DND-41 (cell line): ENCODE results near the gene GFRAL.

Source experiments
- ATAC-seq: fragments of 200-7000 bp; cut with Tn5 transposase; 3 replicates; pipeline ENCODE4 v1.9.1; 2021; ENCODE audit warnings: low read depth; ENCODE audit not compliant: insufficient read depth
- DNase-seq: peaks from one replicate; pipeline ENCODE4 v3.0.0-alpha.2; 2020
- H2AFZ ChIP-seq: 2 replicates; pipeline ENCODE4 v1.6.0; 2012; ENCODE audit warnings: low read depth, low read length
- H3K27ac ChIP-seq: 2 replicates; pipeline ENCODE4 v1.5.1; 2012; ENCODE audit warnings: low read length, inconsistent platforms
- H3K27me3 ChIP-seq: fragments of 200-600 bp; sonication (generic); 2 replicates; pipeline ENCODE4 v1.6.0; 2012; ENCODE audit warnings: low read length, mild to moderate bottlenecking, inconsistent platforms; ENCODE audit not compliant: insufficient read depth, poor library complexity
- H3K36me3 ChIP-seq: 2 replicates; pipeline ENCODE4 v1.5.1; 2012; ENCODE audit warnings: low read length, inconsistent platforms; ENCODE audit not compliant: insufficient read depth
- H3K4me1 ChIP-seq: 2 replicates; pipeline ENCODE4 v1.5.1; 2012; ENCODE audit warnings: mild to moderate bottlenecking, low read length; ENCODE audit not compliant: insufficient read depth
- H3K4me2 ChIP-seq: 2 replicates; pipeline ENCODE4 v1.6.0; 2012; ENCODE audit warnings: mild to moderate bottlenecking, moderate library complexity, low read length, inconsistent platforms; ENCODE audit not compliant: insufficient read depth
- H3K4me3 ChIP-seq, 2 experiments: fragments of 200-600 bp in 1 of 2; shearing (Covaris generic) in 1 of 2; 2 replicates each; pipeline ENCODE4 v1.5.1; 2012 to 2016; ENCODE audit warnings: inconsistent platforms in 2 of 2, low read length in 2 of 2, mild to moderate bottlenecking in 2 of 2, low read depth in 1 of 2, moderate library complexity in 1 of 2
- H3K79me2 ChIP-seq: 2 replicates; pipeline ENCODE4 v1.6.0; 2012; ENCODE audit warnings: low read length, inconsistent platforms; ENCODE audit not compliant: insufficient read depth
- H3K9ac ChIP-seq: 2 replicates; pipeline ENCODE4 v1.6.0; 2012; ENCODE audit warnings: low read depth, mild to moderate bottlenecking, inconsistent platforms, low read length, moderate library complexity
- H3K9me3 ChIP-seq: 2 replicates; pipeline ENCODE4 v1.5.1; 2012; ENCODE audit warnings: low read length, moderate library complexity, mild to moderate bottlenecking, inconsistent platforms; ENCODE audit not compliant: insufficient read depth, severe bottlenecking
- H4K20me1 ChIP-seq: 2 replicates; pipeline ENCODE4 v1.6.0; 2012; ENCODE audit warnings: low read length; ENCODE audit not compliant: insufficient read depth
- CTCF ChIP-seq: IDR thresholded peaks from 2 replicates; pipeline ENCODE4 v1.5.1; 2012; ENCODE audit warnings: borderline replicate concordance, low read length, moderate library complexity, mild to moderate bottlenecking; ENCODE audit not compliant: poor library complexity, severe bottlenecking; ENCODE audit errors: extremely low read depth
- EZH2 ChIP-seq: IDR thresholded peaks from 3 replicates; pipeline ENCODE4 v1.6.1; 2012; ENCODE audit warnings: borderline replicate concordance, low read depth, mild to moderate bottlenecking, moderate library complexity, low read length, inconsistent platforms; ENCODE audit not compliant: severe bottlenecking

Gene GFRAL

GRCh38 chr6:55388211-55388610 lies 60.9 kb downstream of the GFRAL start:
- no peaks in the 10 kb centered on the region for H3K9me3 ChIP-seq
- no peak for TF ChIP-seq EZH2
- TF ChIP-seq CTCF, result no peak
- no peaks in the 10 kb centered on the region for H3K79me2 ChIP-seq
- H3K4me3 ChIP-seq, result no peak overlapping the region
- no peak for ATAC-seq
- DNase-seq, result no peak
- H3K27me3 ChIP-seq, result no peaks in the 10 kb centered on the region
- no peak overlapping the region for H3K4me2 ChIP-seq
- no peak overlapping the region for H3K9ac ChIP-seq
- no peaks in the 10 kb centered on the region for H4K20me1 ChIP-seq
- H3K27ac ChIP-seq, result no peak overlapping the region
- no peaks in the 10 kb centered on the region for H3K4me1 ChIP-seq
- H3K36me3 ChIP-seq, result no peaks in the 10 kb centered on the region
- H2AFZ ChIP-seq, result no peak overlapping the region

GRCh38 chr6:55395871-55396270 lies 68.6 kb downstream of the GFRAL start:
- H4K20me1 ChIP-seq, result no peaks in the 10 kb centered on the region
- no peak for ATAC-seq
- no peak overlapping the region for H2AFZ ChIP-seq
- H3K4me3 ChIP-seq, result no peak overlapping the region
- no peaks in the 10 kb centered on the region for H3K27me3 ChIP-seq
- no peaks in the 10 kb centered on the region for H3K79me2 ChIP-seq
- no peak overlapping the region for H3K9ac ChIP-seq
- no peaks in the 10 kb centered on the region for H3K36me3 ChIP-seq
- no peak for DNase-seq
- no peak for TF ChIP-seq CTCF
- TF ChIP-seq EZH2, result no peak
- no peaks in the 10 kb centered on the region for H3K4me1 ChIP-seq
- H3K9me3 ChIP-seq, result no peaks in the 10 kb centered on the region
- H3K27ac ChIP-seq, result no peak overlapping the region
- no peak overlapping the region for H3K4me2 ChIP-seq

- no peaks in the 10 kb centered on the region for H3K27me3 ChIP-seq
- no peak overlapping the region for H3K9ac ChIP-seq
- no peaks in the 10 kb centered on the region for H3K4me1 ChIP-seq
- H3K36me3 ChIP-seq, result no peaks in the 10 kb centered on the region
- H3K4me3 ChIP-seq, result no peak overlapping the region
- no peak overlapping the region for H2AFZ ChIP-seq
- ATAC-seq, result no peak
- no peak overlapping the region for H3K4me2 ChIP-seq
- H4K20me1 ChIP-seq, result no peaks in the 10 kb centered on the region
- H3K79me2 ChIP-seq, result no peaks in the 10 kb centered on the region
- TF ChIP-seq EZH2 (no peak), CTCF (no peak)
- DNase-seq, result no peak
- H3K27ac ChIP-seq, result no peak overlapping the region
- H3K9me3 ChIP-seq, result no peaks in the 10 kb centered on the region
These were observed 70.7 kb downstream of the GFRAL start for GRCh38 chr6:55397986-55398385.

- Histone ChIP-seq H3K4me1 (no peaks in the 10 kb centered on the region), H3K27me3 (no peaks in the 10 kb centered on the region), H3K4me2 (no peak overlapping the region), H3K79me2 (no peaks in the 10 kb centered on the region), H3K36me3 (no peaks in the 10 kb centered on the region), H3K27ac (no peak overlapping the region), H2AFZ (no peak overlapping the region), H4K20me1 (no peaks in the 10 kb centered on the region), H3K9ac (no peak overlapping the region), H3K9me3 (no peaks in the 10 kb centered on the region), H3K4me3 (no peak overlapping the region)
- no peak for ATAC-seq
- no peak for DNase-seq
- TF ChIP-seq EZH2 (no peak), CTCF (no peak)
These were observed 72.1 kb downstream of the GFRAL start for GRCh38 chr6:55399351-55399750.
